Measurements from ENCODE around the gene MRPS31.
"Not testable (repeated sequence)": the region's sequence is repeated elsewhere in the genome, so short reads cannot be mapped to it uniquely, and the experiment has no call there.

The MRPS31 gene

DNA sequence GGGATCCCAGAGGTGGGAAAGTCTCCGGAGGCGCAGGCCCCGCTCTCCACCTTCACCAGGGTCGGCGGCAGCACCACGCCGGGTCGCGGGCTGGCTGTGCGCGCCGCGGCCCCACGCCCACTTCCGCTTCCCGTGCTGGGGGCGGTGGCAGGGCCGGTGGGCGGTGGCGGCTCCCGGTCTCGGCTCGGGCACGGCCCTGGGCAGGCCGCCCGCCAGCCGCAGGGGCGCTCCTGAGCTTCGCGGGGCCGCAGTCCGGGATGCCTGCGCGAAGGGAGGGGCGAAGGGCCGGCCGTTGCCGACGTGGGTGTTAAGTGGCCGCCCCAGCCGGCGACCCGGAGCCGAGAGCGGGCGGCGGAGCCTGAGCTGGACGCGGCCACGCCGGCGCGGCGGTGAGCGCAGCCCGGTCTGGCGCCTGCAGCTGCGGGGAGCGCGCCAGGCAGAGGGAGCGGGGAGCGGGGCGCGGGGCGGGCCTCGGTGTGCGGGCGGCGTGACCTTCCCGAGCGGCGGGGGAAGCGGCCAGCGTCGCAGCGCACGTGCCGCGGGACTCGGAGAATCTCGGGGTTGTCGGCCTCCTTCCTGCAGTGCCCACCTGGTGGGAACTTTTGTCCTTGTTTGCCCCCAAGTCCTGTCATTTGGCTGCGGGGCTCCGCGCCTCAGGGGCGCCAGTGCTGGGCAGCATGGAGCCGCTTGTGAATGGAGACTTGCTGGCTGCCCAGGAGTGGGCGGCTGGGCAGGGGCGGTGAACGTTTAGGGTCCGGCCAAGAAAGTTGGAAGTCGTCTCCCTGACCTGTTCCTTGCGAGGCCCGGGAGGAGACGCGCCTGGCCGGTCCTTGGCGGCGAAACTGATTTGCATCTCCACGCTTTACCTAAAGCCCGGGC lies 18.5 kb upstream of the MRPS31 start, which contains the start of gene SLC25A15:
Gene SLC25A15 (plus strand): TSS at position 337 of the 879 bp plus-strand sequence. CDS start 3,616 bp downstream, outside the sequence.
- peak within 1 kb of the TSS; percentile 76 to 80 for H3K4me3 ChIP-seq (ENCODE audit: low read length in 2 of 2)
- peaks cover 10% of the 10 kb centered on the region for H3K4me1 ChIP-seq (ENCODE audit: control insufficient read depth, insufficient read depth, low read length)
- H3K27ac ChIP-seq (ENCODE audit: low read length): peak within 1 kb of the TSS; percentile 55
- peak within 1 kb of the TSS; percentile 68 to 72 for H3K9ac ChIP-seq (ENCODE audit: low read length in 2 of 2)
- peaks cover 0 to 2% of the 10 kb centered on the region in 2 donors for H3K36me3 ChIP-seq (ENCODE audit: control insufficient read depth in 2 of 2, insufficient read depth in 2 of 2, low read length in 2 of 2)
- H3K9me3 ChIP-seq (ENCODE audit: control insufficient read depth in 2 of 2, low read length in 2 of 2): no peaks in the 10 kb centered on the region
- no peaks in the 10 kb centered on the region for H3K27me3 ChIP-seq (ENCODE audit: control insufficient read depth in 1 of 2, insufficient read depth in 2 of 2, low read length in 2 of 2)

DNA sequence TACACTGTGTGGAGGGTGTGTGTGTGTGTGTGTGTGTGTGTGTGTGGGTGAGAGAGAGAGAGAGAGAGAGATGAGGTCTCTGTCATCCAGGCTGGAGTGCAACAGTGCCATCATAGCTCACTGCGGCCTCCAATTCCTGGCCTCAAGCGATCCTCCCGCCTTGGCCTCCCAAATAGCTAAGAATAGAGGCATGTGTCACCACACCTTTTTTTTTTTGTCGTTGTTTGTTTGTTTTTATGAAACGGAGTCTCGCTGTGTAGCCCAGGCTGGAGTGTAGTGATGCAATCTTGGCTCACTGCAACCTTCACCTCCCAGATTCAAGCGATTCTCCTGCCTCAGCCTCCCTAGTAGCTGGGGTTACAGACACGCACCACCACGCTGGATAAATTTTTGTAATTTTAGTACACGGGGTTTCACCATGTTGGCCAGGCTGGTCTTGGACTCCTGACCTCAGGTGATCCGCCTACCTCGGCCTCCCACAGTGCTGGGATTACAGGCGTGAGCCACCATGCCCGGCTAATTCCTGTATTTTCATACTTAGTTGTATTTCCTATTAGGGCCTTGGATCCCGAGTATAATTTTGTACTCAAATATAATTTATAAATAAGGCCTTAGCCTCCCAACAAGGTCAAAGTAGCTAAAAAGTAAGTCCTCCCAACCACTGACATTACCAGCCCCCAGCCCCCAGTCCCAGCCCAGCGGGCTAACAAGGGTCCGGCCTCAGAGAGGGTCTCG lies 17.7 kb upstream of the MRPS31 start:
- Histone ChIP-seq H3K27ac (ENCODE audit: low read length) (peak overlapping the region; percentile 24), H3K9ac (ENCODE audit: low read length in 2 of 2) (peak overlapping the region; percentile 68 to 72), H3K4me3 (ENCODE audit: low read length in 2 of 2) (peak overlapping the region; percentile 71 to 80)
- H3K36me3 ChIP-seq (ENCODE audit: control insufficient read depth in 2 of 2, insufficient read depth in 2 of 2, low read length in 2 of 2); H3K27me3 ChIP-seq (ENCODE audit: control insufficient read depth in 1 of 2, insufficient read depth in 2 of 2, low read length in 2 of 2); H3K9me3 ChIP-seq (ENCODE audit: control insufficient read depth in 2 of 2, low read length in 2 of 2); H3K4me1 ChIP-seq (ENCODE audit: control insufficient read depth, insufficient read depth, low read length): not testable (repeated sequence)

DNA sequence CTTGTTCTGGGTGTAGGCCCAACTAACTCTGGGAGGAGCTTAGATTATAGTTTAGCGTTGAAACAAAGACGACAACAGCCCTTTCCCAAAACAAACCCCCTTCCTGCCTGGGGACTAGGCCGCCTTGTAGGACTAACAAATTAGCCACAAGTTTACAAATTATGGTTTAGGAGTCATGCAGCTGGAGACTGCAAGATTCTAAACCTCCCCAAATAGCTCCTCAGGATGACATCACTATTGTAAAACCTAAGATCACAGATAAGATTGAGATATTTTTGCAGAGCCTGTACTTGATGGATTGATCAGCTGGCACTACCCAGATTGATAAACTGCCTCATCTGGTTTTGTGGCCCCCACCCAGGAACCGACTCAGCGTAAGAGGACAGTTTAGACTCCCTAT lies 16.1 kb upstream of the MRPS31 start:
- Histone ChIP-seq H3K9me3 (ENCODE audit: control insufficient read depth in 2 of 2, low read length in 2 of 2) (no peaks in the 10 kb centered on the region), H3K4me3 (ENCODE audit: low read length in 2 of 2) (no peak overlapping the region), H3K27me3 (ENCODE audit: control insufficient read depth in 1 of 2, insufficient read depth in 2 of 2, low read length in 2 of 2) (no peaks in the 10 kb centered on the region), H3K4me1 (ENCODE audit: control insufficient read depth, insufficient read depth, low read length) (peaks cover 10% of the 10 kb centered on the region), H3K9ac (ENCODE audit: low read length in 2 of 2) (no peak overlapping the region), H3K36me3 (ENCODE audit: control insufficient read depth in 2 of 2, insufficient read depth in 2 of 2, low read length in 2 of 2) (no peaks in the 10 kb centered on the region), H3K27ac (ENCODE audit: low read length) (no peak overlapping the region)

DNA sequence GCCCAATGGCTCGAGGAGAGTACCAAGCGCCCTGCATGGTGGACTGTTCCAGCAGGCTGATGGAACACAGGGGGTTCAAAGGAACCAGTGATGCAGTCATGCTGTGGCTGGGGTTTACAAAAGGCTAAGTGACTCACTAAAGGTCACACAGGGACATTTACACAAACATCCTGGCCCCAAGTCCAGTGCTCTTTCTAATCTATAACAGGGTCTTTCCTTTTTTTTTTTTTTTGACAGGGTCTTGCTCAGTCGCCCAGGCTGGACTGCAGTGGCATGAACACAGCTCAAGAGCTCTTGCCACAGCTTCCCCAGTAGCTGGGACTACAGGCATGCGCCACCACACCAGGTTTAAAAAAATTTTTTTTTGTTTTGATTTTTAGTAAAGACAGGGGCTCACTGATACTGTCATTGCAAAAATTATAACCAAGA lies 15.6 kb upstream of the MRPS31 start:
- H3K9ac ChIP-seq (ENCODE audit: low read length in 2 of 2): no peak overlapping the region
- peaks cover 10% of the 10 kb centered on the region for H3K4me1 ChIP-seq (ENCODE audit: control insufficient read depth, insufficient read depth, low read length)
- no peak overlapping the region for H3K27ac ChIP-seq (ENCODE audit: low read length)

DNA sequence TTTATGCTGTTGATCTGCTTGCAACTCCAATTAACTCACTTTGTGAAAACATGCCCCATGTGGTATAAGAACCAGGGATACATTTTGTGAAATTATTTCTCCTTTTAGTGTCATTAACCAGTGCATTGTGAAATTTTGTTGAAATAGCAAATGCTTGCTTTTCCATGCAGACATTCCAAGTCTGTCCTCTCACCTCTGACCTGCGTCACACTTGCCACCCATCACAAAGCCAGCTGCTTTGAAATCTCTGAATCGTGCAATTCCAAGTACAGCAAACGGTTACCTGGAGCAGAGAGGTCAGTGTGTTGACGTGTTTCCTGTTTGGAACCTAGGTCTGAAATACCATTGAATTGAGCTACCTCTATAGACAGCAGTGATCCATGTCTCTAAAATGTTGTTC lies 13.6 kb upstream of the MRPS31 start:
- H3K27me3 ChIP-seq (ENCODE audit: control insufficient read depth in 1 of 2, insufficient read depth in 2 of 2, low read length in 2 of 2): no peaks in the 10 kb centered on the region
- H3K27ac ChIP-seq (ENCODE audit: low read length): no peak overlapping the region
- H3K9ac ChIP-seq (ENCODE audit: low read length in 2 of 2): no peak overlapping the region
- H3K9me3 ChIP-seq (ENCODE audit: control insufficient read depth in 2 of 2, low read length in 2 of 2): no peaks in the 10 kb centered on the region
- H3K36me3 ChIP-seq (ENCODE audit: control insufficient read depth in 2 of 2, insufficient read depth in 2 of 2, low read length in 2 of 2): no peaks in the 10 kb centered on the region
- peaks cover 2% of the 10 kb centered on the region for H3K4me1 ChIP-seq (ENCODE audit: control insufficient read depth, insufficient read depth, low read length)
- no peak overlapping the region for H3K4me3 ChIP-seq (ENCODE audit: low read length in 2 of 2)

More for the DNA sequence above, 15.6 kb upstream of the MRPS31 start:
- Histone ChIP-seq H3K4me3 (ENCODE audit: low read length in 2 of 2) (no peak overlapping the region), H3K27me3 (ENCODE audit: control insufficient read depth in 1 of 2, insufficient read depth in 2 of 2, low read length in 2 of 2) (no peaks in the 10 kb centered on the region), H3K36me3 (ENCODE audit: control insufficient read depth in 2 of 2, insufficient read depth in 2 of 2, low read length in 2 of 2) (no peaks in the 10 kb centered on the region), H3K9me3 (ENCODE audit: control insufficient read depth in 2 of 2, low read length in 2 of 2) (no peaks in the 10 kb centered on the region)

DNA sequence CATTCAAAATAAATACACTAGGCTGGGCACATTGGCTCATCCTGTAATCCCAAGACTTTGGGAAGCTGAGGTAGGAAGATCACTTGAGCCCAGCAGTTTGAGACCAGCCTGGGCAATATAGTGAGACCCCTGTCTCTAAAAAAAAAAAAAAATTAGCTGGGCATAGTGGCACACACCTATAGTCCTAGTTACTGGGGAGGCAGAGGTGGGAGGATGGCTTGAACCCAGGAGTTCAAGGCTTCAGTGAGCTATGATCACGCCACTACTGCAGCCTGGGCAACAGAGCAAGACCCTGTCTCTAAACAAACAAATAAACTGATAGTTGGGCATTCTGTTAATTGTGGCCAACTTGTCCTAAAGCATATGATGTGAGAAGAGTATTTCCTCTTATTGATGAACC lies 12.0 kb upstream of the MRPS31 start:
- H3K27me3 ChIP-seq (ENCODE audit: control insufficient read depth in 1 of 2, insufficient read depth in 2 of 2, low read length in 2 of 2); H3K4me3 ChIP-seq (ENCODE audit: low read length in 2 of 2); H3K27ac ChIP-seq (ENCODE audit: low read length); H3K36me3 ChIP-seq (ENCODE audit: control insufficient read depth in 2 of 2, insufficient read depth in 2 of 2, low read length in 2 of 2); H3K4me1 ChIP-seq (ENCODE audit: control insufficient read depth, insufficient read depth, low read length); H3K9ac ChIP-seq (ENCODE audit: low read length in 2 of 2); H3K9me3 ChIP-seq (ENCODE audit: control insufficient read depth in 2 of 2, low read length in 2 of 2): not testable (repeated sequence)

DNA sequence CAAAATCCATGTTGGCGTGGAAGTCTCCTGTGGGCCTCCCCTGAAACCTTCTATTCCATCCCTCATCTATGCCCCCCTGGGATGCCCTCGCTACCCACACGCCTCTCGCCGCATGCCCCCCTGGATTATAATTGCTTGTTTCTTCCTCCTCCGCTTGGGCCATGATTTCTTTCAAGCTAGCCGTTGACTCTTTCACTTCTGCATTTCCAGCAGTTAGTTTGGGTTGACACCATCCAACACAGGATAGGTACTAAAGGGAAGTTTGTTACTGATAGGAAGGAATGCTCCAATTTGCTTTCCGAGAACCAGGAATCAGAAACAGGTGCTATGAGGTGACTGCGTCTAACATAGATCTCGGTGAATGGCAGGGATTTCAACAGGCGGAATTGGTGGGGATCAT lies 10.7 kb upstream of the MRPS31 start:
- no peak overlapping the region for H3K4me3 ChIP-seq (ENCODE audit: low read length in 2 of 2)
- no peaks in the 10 kb centered on the region for H3K27me3 ChIP-seq (ENCODE audit: control insufficient read depth in 1 of 2, insufficient read depth in 2 of 2, low read length in 2 of 2)
- H3K27ac ChIP-seq (ENCODE audit: low read length): no peak overlapping the region
- no peak overlapping the region for H3K9ac ChIP-seq (ENCODE audit: low read length in 2 of 2)
- no peaks in the 10 kb centered on the region for H3K4me1 ChIP-seq (ENCODE audit: control insufficient read depth, insufficient read depth, low read length)
- no peaks in the 10 kb centered on the region for H3K9me3 ChIP-seq (ENCODE audit: control insufficient read depth in 2 of 2, low read length in 2 of 2)
- no peaks in the 10 kb centered on the region for H3K36me3 ChIP-seq (ENCODE audit: control insufficient read depth in 2 of 2, insufficient read depth in 2 of 2, low read length in 2 of 2)

DNA sequence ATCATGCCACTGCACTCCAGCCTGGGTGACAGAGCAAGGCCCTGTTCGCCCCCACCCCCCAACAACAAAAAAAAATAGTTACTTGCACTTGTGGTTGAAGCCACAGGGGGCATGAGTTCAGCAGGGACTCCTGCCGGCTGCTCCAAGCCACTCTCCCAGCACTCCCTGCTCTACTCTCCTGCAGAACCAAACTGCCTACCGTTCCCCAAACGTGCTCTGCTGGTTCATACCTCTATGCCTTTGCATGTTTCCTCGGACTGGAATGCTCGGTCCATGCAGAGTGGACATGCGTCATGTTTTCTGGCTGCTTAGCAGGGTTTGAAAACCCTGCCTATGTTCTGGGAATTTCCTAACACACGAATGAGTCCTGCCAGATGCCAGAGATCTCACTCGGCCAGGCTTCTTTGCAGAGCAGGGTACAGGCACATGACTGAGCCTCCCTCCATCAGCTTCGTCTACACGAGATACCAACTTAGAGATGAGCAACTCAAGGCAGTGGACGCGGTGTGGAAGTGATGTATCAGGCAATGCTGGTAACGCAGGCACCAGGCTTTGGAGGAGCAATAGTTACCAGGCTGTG lies 9.9 kb upstream of the MRPS31 start:
- no peak overlapping the region for H3K27ac ChIP-seq (ENCODE audit: low read length)
- H3K27me3 ChIP-seq (ENCODE audit: control insufficient read depth in 1 of 2, insufficient read depth in 2 of 2, low read length in 2 of 2): no peaks in the 10 kb centered on the region
- H3K36me3 ChIP-seq (ENCODE audit: control insufficient read depth in 2 of 2, insufficient read depth in 2 of 2, low read length in 2 of 2): no peaks in the 10 kb centered on the region
- H3K9ac ChIP-seq (ENCODE audit: low read length in 2 of 2): no peak overlapping the region
- H3K4me3 ChIP-seq (ENCODE audit: low read length in 2 of 2): no peak overlapping the region
- H3K4me1 ChIP-seq (ENCODE audit: control insufficient read depth, insufficient read depth, low read length): no peaks in the 10 kb centered on the region
- no peaks in the 10 kb centered on the region for H3K9me3 ChIP-seq (ENCODE audit: control insufficient read depth in 2 of 2, low read length in 2 of 2)

DNA sequence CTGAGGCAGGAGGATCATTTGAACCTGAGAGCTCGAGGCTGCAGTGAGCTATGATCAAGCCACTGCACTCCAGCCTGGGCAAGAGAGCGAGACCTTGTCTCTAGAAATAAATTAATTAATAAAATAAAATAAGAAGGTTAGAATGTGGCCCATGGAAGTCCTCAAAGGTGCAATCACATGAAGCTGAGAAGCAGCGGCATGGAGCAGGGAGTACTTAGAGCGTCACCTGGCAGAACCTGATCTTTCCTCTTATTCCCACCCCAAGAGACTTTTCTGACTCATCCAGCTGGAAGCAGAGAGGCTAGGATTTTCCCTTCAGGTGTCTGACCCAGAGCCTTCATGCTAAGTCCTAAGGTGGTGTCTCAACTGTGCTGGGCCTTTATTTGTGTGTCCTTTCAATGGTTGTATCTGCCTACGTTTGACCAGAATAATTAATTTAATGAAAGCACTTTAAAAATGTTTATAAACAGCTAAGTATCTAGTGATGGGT lies 8.9 kb upstream of the MRPS31 start:
- no peaks in the 10 kb centered on the region for H3K36me3 ChIP-seq (ENCODE audit: control insufficient read depth in 2 of 2, insufficient read depth in 2 of 2, low read length in 2 of 2)
- H3K9me3 ChIP-seq (ENCODE audit: control insufficient read depth in 2 of 2, low read length in 2 of 2): no peaks in the 10 kb centered on the region
- no peak overlapping the region for H3K9ac ChIP-seq (ENCODE audit: low read length in 2 of 2)
- H3K4me3 ChIP-seq (ENCODE audit: low read length in 2 of 2): no peak overlapping the region
- H3K4me1 ChIP-seq (ENCODE audit: control insufficient read depth, insufficient read depth, low read length): no peaks in the 10 kb centered on the region
- no peak overlapping the region for H3K27ac ChIP-seq (ENCODE audit: low read length)
- no peaks in the 10 kb centered on the region for H3K27me3 ChIP-seq (ENCODE audit: control insufficient read depth in 1 of 2, insufficient read depth in 2 of 2, low read length in 2 of 2)

DNA sequence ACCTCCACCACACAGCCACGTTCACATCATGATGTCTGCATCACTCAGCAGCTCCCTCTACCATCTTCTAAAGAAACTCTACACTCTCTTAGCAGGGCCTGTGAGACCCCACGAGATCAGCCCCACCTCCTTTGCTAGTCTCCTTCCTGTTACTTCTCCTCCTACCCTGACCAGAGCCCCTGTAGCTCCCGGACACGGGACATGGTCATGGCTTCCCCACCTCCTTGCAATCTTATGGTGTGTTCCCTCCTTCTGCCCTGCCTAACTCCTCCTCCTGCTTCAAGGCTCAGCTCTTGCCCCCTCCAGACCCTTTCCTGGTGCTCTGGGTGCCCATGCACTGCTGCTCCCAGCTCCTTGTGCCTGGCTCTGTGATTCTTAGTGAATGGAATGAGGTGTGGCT lies 8.1 kb upstream of the MRPS31 start:
- no peaks in the 10 kb centered on the region for H3K4me1 ChIP-seq (ENCODE audit: control insufficient read depth, insufficient read depth, low read length)
- H3K4me3 ChIP-seq (ENCODE audit: low read length in 2 of 2): no peak overlapping the region
- H3K9me3 ChIP-seq (ENCODE audit: control insufficient read depth in 2 of 2, low read length in 2 of 2): no peaks in the 10 kb centered on the region
- no peaks in the 10 kb centered on the region for H3K27me3 ChIP-seq (ENCODE audit: control insufficient read depth in 1 of 2, insufficient read depth in 2 of 2, low read length in 2 of 2)
- no peak overlapping the region for H3K27ac ChIP-seq (ENCODE audit: low read length)
- H3K36me3 ChIP-seq (ENCODE audit: control insufficient read depth in 2 of 2, insufficient read depth in 2 of 2, low read length in 2 of 2): no peaks in the 10 kb centered on the region
- no peak overlapping the region for H3K9ac ChIP-seq (ENCODE audit: low read length in 2 of 2)
